Muscle of leg (tissue), 11 donors: ENCODE results near the gene PACSIN1. TPM values are rescaled to one million over a fixed set of nuclear protein-coding genes. Genes with fewer than 3 reads are reported as not detected.

Experiments used
- DNase-seq: peaks from one replicate; pipeline ENCODE4 v3.0.0; 2013
- H3K27ac ChIP-seq: one replicate; pipeline ENCODE4 v1.5.1; 2013; ENCODE audit warnings: mild to moderate bottlenecking, low read length, control low read depth
- H3K27me3 ChIP-seq: one replicate; pipeline ENCODE4 v1.6.1; 2013; ENCODE audit warnings: low read length; ENCODE audit not compliant: control insufficient read depth, insufficient read depth
- H3K36me3 ChIP-seq: one replicate; pipeline ENCODE4 v1.6.1; 2013; ENCODE audit warnings: low read length; ENCODE audit not compliant: control insufficient read depth, insufficient read depth
- H3K4me1 ChIP-seq: one replicate; pipeline ENCODE4 v1.6.1; 2013; ENCODE audit warnings: low read length; ENCODE audit not compliant: control insufficient read depth, insufficient read depth
- H3K4me3 ChIP-seq: one replicate; pipeline ENCODE4 v1.5.1; 2013; ENCODE audit warnings: low read length, control low read depth
- H3K9me3 ChIP-seq: replicated peaks from 2 replicates; pipeline ENCODE4 v1.6.1; 2013; ENCODE audit warnings: low read depth, low read length; ENCODE audit not compliant: control insufficient read depth
- WGBS: methylation state at CpG from one replicate; pipeline ENCODE4 v1.1.5; 2013; ENCODE audit warnings: missing lambda C conversion rate; ENCODE audit not compliant: insufficient coverage; 5-methylcytosine and 5-hydroxymethylcytosine counted together
- polyA plus RNA-seq, 8 donors: library from polyadenylated mRNA; unstranded; fragments of 120-200 nt; gene quantifications; one replicate each; pipeline versions ENCODE4 v1.2.1 to v1.2.3, GENCODE V29; 2013; ENCODE audit warnings: inconsistent platforms in 1 of 8, low replicate concordance in 1 of 8; ENCODE audit not compliant: insufficient read length in 8 of 8, insufficient read depth in 1 of 8
- total RNA-seq: library from RNA; stranded (reverse); fragments of 120-200 nt; gene quantifications from one replicate; pipeline ENCODE4 v1.2.4, GENCODE V29; 2013

PACSIN1 gene
- total and polyA plus RNA-seq, 9 donors = 0.27 to 3.0 (median 1.5) TPM

- Histone ChIP-seq H3K9me3 (peaks cover 5% of the 10 kb centered on the region), H3K27me3 (peaks cover 3% of the 10 kb centered on the region), H3K4me3 (no peak overlapping the region), H3K27ac (no peak overlapping the region), H3K4me1 (peaks cover 3% of the 10 kb centered on the region), H3K36me3 (no peaks in the 10 kb centered on the region)
- DNase-seq = no peak
- 42% methylated on average over 8 of the region's 9 CpGs for WGBS
Measured at GRCh38 chr6:34496103-34496685, 30.3 kb downstream of the PACSIN1 start.

GRCh38 chr6:34497411-34497810, 31.5 kb downstream of the PACSIN1 start:
- Histone ChIP-seq H3K4me3 (no peak overlapping the region), H3K9me3 (peaks cover 9% of the 10 kb centered on the region), H3K27ac (no peak overlapping the region), H3K4me1 (no peaks in the 10 kb centered on the region), H3K36me3 (no peaks in the 10 kb centered on the region), H3K27me3 (peaks cover 4% of the 10 kb centered on the region)
- WGBS = 85% methylated on average over 10 of the region's 10 CpGs
- no peak for DNase-seq

- H3K27ac ChIP-seq = no peak overlapping the region
- no peak overlapping the region for H3K4me3 ChIP-seq
- H3K36me3 ChIP-seq = no peaks in the 10 kb centered on the region
- 0% methylated on average over 1 of the region's 5 CpGs for WGBS
- H3K27me3 ChIP-seq = no peaks in the 10 kb centered on the region
- DNase-seq = no peak
- peaks cover 9% of the 10 kb centered on the region for H3K9me3 ChIP-seq
- H3K4me1 ChIP-seq = no peaks in the 10 kb centered on the region
Measured at GRCh38 chr6:34506718-34507117, 40.8 kb downstream of the PACSIN1 start.

GRCh38 chr6:34508425-34508824, 42.5 kb downstream of the PACSIN1 start:
- no peak for DNase-seq
- Histone ChIP-seq H3K27ac (no peak overlapping the region), H3K36me3 (no peaks in the 10 kb centered on the region), H3K4me1 (no peaks in the 10 kb centered on the region), H3K4me3 (no peak overlapping the region), H3K27me3 (no peaks in the 10 kb centered on the region), H3K9me3 (peaks cover 3% of the 10 kb centered on the region)
- no CpG with 5 or more reads among the region's 3 CpGs for WGBS

GRCh38 chr6:34509782-34510181, 43.9 kb downstream of the PACSIN1 start:
- Histone ChIP-seq H3K9me3 (peaks cover 3% of the 10 kb centered on the region), H3K4me1 (peaks cover under 1% of the 10 kb centered on the region), H3K27me3 (peaks cover 9% of the 10 kb centered on the region), H3K27ac (no peak overlapping the region), H3K36me3 (no peaks in the 10 kb centered on the region), H3K4me3 (no peak overlapping the region)
- no peak for DNase-seq
- WGBS = 100% methylated on average over 1 of the region's 4 CpGs

GRCh38 chr6:34510299-34510698, 44.4 kb downstream of the PACSIN1 start:
- peaks cover 3% of the 10 kb centered on the region for H3K9me3 ChIP-seq
- H3K27ac ChIP-seq = no peak overlapping the region
- H3K4me3 ChIP-seq = no peak overlapping the region
- no peak for DNase-seq
- H3K36me3 ChIP-seq = no peaks in the 10 kb centered on the region
- H3K27me3 ChIP-seq = peaks cover 14% of the 10 kb centered on the region
- 85% methylated on average over 4 of the region's 4 CpGs for WGBS
- H3K4me1 ChIP-seq = peaks cover 6% of the 10 kb centered on the region

- no peak for DNase-seq
- Histone ChIP-seq H3K27me3 (peaks cover 21% of the 10 kb centered on the region), H3K36me3 (no peaks in the 10 kb centered on the region), H3K4me3 (no peak overlapping the region), H3K27ac (no peak overlapping the region), H3K9me3 (peaks cover 3% of the 10 kb centered on the region), H3K4me1 (peaks cover 7% of the 10 kb centered on the region)
- 68% methylated on average over 3 of the region's 6 CpGs for WGBS
Measured at GRCh38 chr6:34511214-34511914, 45.5 kb downstream of the PACSIN1 start.

GRCh38 chr6:34511915-34512737, 46.2 kb downstream of the PACSIN1 start:
- DNase-seq = no peak
- no peak overlapping the region for H3K27ac ChIP-seq
- peaks cover 7% of the 10 kb centered on the region for H3K4me1 ChIP-seq
- H3K4me3 ChIP-seq = no peak overlapping the region
- peaks cover 21% of the 10 kb centered on the region for H3K27me3 ChIP-seq
- no peaks in the 10 kb centered on the region for H3K36me3 ChIP-seq
- WGBS = 51% methylated on average over 8 of the region's 12 CpGs
- peaks cover 3% of the 10 kb centered on the region for H3K9me3 ChIP-seq

- Histone ChIP-seq H3K36me3 (no peaks in the 10 kb centered on the region), H3K9me3 (peaks cover 3% of the 10 kb centered on the region), H3K27me3 (peaks cover 21% of the 10 kb centered on the region), H3K4me3 (no peak overlapping the region), H3K4me1 (peaks cover 7% of the 10 kb centered on the region), H3K27ac (no peak overlapping the region)
- WGBS = 66% methylated on average over 4 of the region's 5 CpGs
- DNase-seq = no peak
Measured at GRCh38 chr6:34512738-34513115, 46.9 kb downstream of the PACSIN1 start.

- Histone ChIP-seq H3K27ac (no peak overlapping the region), H3K27me3 (peaks cover 21% of the 10 kb centered on the region), H3K4me3 (no peak overlapping the region), H3K4me1 (peaks cover 7% of the 10 kb centered on the region), H3K9me3 (peaks cover 3% of the 10 kb centered on the region), H3K36me3 (no peaks in the 10 kb centered on the region)
- no peak for DNase-seq
- WGBS = 96% methylated on average over 3 of the region's 4 CpGs
Measured at GRCh38 chr6:34513646-34514045, 47.8 kb downstream of the PACSIN1 start.
